Neural progenitor cell (in vitro differentiated cells): ENCODE data around the gene DYRK2. TPM values are rescaled to one million over a fixed set of nuclear protein-coding genes. Genes with fewer than 3 reads are reported as not detected.

Experiments used
- DNase-seq: peaks from one replicate; pipeline ENCODE4 v3.0.0-alpha.2; 2016; ENCODE audit warnings: low spot score
- H2AFZ ChIP-seq: fragments of 200-600 bp; sonication (generic); replicated peaks from 2 replicates; pipeline ENCODE4 v1.6.1; 2016; ENCODE audit warnings: antibody characterized with exemption
- H3F3A ChIP-seq: fragments of 200-600 bp; sonication (generic); 2 replicates; pipeline ENCODE4 v1.6.1; 2016; ENCODE audit warnings: antibody characterized with exemption, low read depth
- H3K27ac ChIP-seq: fragments of 200-600 bp; sonication (generic); 2 replicates; pipeline ENCODE4 v1.5.1; 2016; ENCODE audit warnings: mild to moderate bottlenecking
- H3K27me3 ChIP-seq: fragments of 200-600 bp; sonication (generic); 2 replicates; pipeline ENCODE4 v1.6.1; 2016; ENCODE audit warnings: mild to moderate bottlenecking, moderate library complexity
- H3K36me3 ChIP-seq: fragments of 200-600 bp; sonication (generic); 2 replicates; pipeline ENCODE4 v1.5.1; 2016
- H3K4me1 ChIP-seq: fragments of 200-600 bp; sonication (generic); 2 replicates; pipeline ENCODE4 v1.6.1; 2016; ENCODE audit warnings: mixed run types
- H3K4me2 ChIP-seq: fragments of 200-600 bp; sonication (generic); 2 replicates; pipeline ENCODE4 v1.6.1; 2016
- H3K4me3 ChIP-seq: fragments of 200-600 bp; sonication (generic); 2 replicates; pipeline ENCODE4 v1.5.1; 2016
- H3K79me2 ChIP-seq: fragments of 200-600 bp; sonication (generic); 2 replicates; pipeline ENCODE4 v1.6.1; 2016; ENCODE audit warnings: low read depth
- H3K9ac ChIP-seq: fragments of 200-600 bp; sonication (generic); 2 replicates; pipeline ENCODE4 v1.6.1; 2016
- H3K9me3 ChIP-seq: fragments of 200-600 bp; sonication (generic); 2 replicates; pipeline ENCODE4 v1.5.1; 2016; ENCODE audit warnings: low read depth
- H4K20me1 ChIP-seq: fragments of 200-600 bp; sonication (generic); 2 replicates; pipeline ENCODE4 v1.6.1; 2016; ENCODE audit warnings: low read depth
- H3K27ac Mint-ChIP-seq: 3 replicates; pipeline ENCODE4 v1.8.0; 2021; ENCODE audit warnings: mixed read lengths
- H3K27me3 Mint-ChIP-seq: 2 replicates; pipeline ENCODE4 v1.8.0; 2022; ENCODE audit warnings: low read depth, mild to moderate bottlenecking, inconsistent platforms, moderate library complexity, mixed read lengths; ENCODE audit not compliant: insufficient read depth
- H3K36me3 Mint-ChIP-seq: 3 replicates; pipeline ENCODE4 v1.8.0; 2021; ENCODE audit warnings: mixed read lengths
- H3K4me1 Mint-ChIP-seq: 3 replicates; pipeline ENCODE4 v1.8.0; 2021; ENCODE audit warnings: mixed read lengths
- H3K4me3 Mint-ChIP-seq: 3 replicates; pipeline ENCODE4 v1.8.0; 2021; ENCODE audit warnings: mild to moderate bottlenecking, moderate library complexity, mixed read lengths
- H3K9me3 Mint-ChIP-seq: 3 replicates; pipeline ENCODE4 v1.8.0; 2020; ENCODE audit warnings: mixed read lengths
- CTCF ChIP-seq: fragments of 200-600 bp; sonication (generic); IDR thresholded peaks from 2 replicates; pipeline ENCODE4 v1.5.1; 2017; ENCODE audit warnings: antibody characterized with exemption, mild to moderate bottlenecking
- EZH2 ChIP-seq: fragments of 200-600 bp; sonication (generic); IDR thresholded peaks from 2 replicates; pipeline ENCODE4 v1.6.1; 2017; ENCODE audit warnings: antibody characterized with exemption, mild to moderate bottlenecking, moderate library complexity
- EZH2phosphoT487 ChIP-seq: fragments of 200-600 bp; sonication (generic); IDR thresholded peaks from 2 replicates; pipeline ENCODE4 v1.6.1; 2017; ENCODE audit warnings: antibody characterized with exemption
- total RNA-seq: library from RNA; depleted of rRNA; stranded (reverse); fragments of >200 nt; gene quantifications from 2 replicates; pipeline ENCODE4 v1.2.3, GENCODE V29; 2015; ENCODE audit warnings: low replicate concordance

The DYRK2 gene
- total RNA-seq, 1 donor from 2014 or later: 29.6 TPM

- DNase-seq: no peak
- Histone ChIP-seq H4K20me1 (no peaks in the 10 kb centered on the region), H3K79me2 (no peaks in the 10 kb centered on the region), H3K4me3 (no peak overlapping the region), H3K27ac (no peak overlapping the region), H3K4me2 (no peak overlapping the region), H3K4me1 (peaks cover 12% of the 10 kb centered on the region), H3F3A (no peaks in the 10 kb centered on the region), H3K36me3 (no peaks in the 10 kb centered on the region), H3K27me3 (no peaks in the 10 kb centered on the region), H3K9ac (no peak overlapping the region), H3K9me3 (no peaks in the 10 kb centered on the region), H2AFZ (no peak overlapping the region)
- Mint-ChIP-seq H3K4me1 (peaks cover 15% of the 10 kb centered on the region), H3K27ac (no peak overlapping the region), H3K36me3 (no peaks in the 10 kb centered on the region), H3K4me3 (no peak overlapping the region), H3K27me3 (peaks cover 7% of the 10 kb centered on the region), H3K9me3 (no peaks in the 10 kb centered on the region)
- TF ChIP-seq EZH2: no peak
These were observed 24.2 kb upstream of the DYRK2 start for GRCh38 chr12:67624355-67624754.

- no peaks in the 10 kb centered on the region for H4K20me1 ChIP-seq
- no peak overlapping the region for H3K4me3 ChIP-seq
- Mint-ChIP-seq H3K4me3 (no peak overlapping the region), H3K9me3 (no peaks in the 10 kb centered on the region), H3K27ac (no peak overlapping the region), H3K27me3 (peaks cover 7% of the 10 kb centered on the region), H3K36me3 (no peaks in the 10 kb centered on the region), H3K4me1 (peaks cover 15% of the 10 kb centered on the region)
- no peaks in the 10 kb centered on the region for H3K36me3 ChIP-seq
- no peaks in the 10 kb centered on the region for H3K9me3 ChIP-seq
- TF ChIP-seq EZH2 (no peak), EZH2phosphoT487 (no peak), CTCF (no peak)
- H2AFZ ChIP-seq: no peak overlapping the region
- H3K79me2 ChIP-seq: no peaks in the 10 kb centered on the region
- H3K9ac ChIP-seq: no peak overlapping the region
- peak; percentile 20 for DNase-seq
- H3K27me3 ChIP-seq: no peaks in the 10 kb centered on the region
- H3K27ac ChIP-seq: no peak overlapping the region
- H3F3A ChIP-seq: no peaks in the 10 kb centered on the region
- peak overlapping the region; percentile 36 for H3K4me2 ChIP-seq
- H3K4me1 ChIP-seq: peaks cover 12% of the 10 kb centered on the region
These were observed 23.5 kb upstream of the DYRK2 start for GRCh38 chr12:67625004-67625403.

- no peaks in the 10 kb centered on the region for H3K9me3 ChIP-seq
- H3K36me3 Mint-ChIP-seq: no peaks in the 10 kb centered on the region
- no peak overlapping the region for H3K27ac ChIP-seq
- H3K27me3 ChIP-seq: no peaks in the 10 kb centered on the region
- H3K79me2 ChIP-seq: no peaks in the 10 kb centered on the region
- TF ChIP-seq CTCF (no peak), EZH2phosphoT487 (no peak), EZH2 (no peak)
- H3K36me3 ChIP-seq: no peaks in the 10 kb centered on the region
- no peaks in the 10 kb centered on the region for H4K20me1 ChIP-seq
- H3K4me2 ChIP-seq: peak overlapping the region; percentile 36
- no peaks in the 10 kb centered on the region for H3F3A ChIP-seq
- H3K4me3 ChIP-seq: no peak overlapping the region
- peaks cover 20% of the 10 kb centered on the region for H3K4me1 ChIP-seq
- peaks cover 20% of the 10 kb centered on the region for H3K4me1 Mint-ChIP-seq
- no peak overlapping the region for H2AFZ ChIP-seq
- H3K27me3 Mint-ChIP-seq: peaks cover 6% of the 10 kb centered on the region
- H3K4me3 Mint-ChIP-seq: no peak overlapping the region
- H3K27ac Mint-ChIP-seq: no peak overlapping the region
- H3K9me3 Mint-ChIP-seq: no peaks in the 10 kb centered on the region
- H3K9ac ChIP-seq: no peak overlapping the region
- DNase-seq: no peak
These were observed 22.4 kb upstream of the DYRK2 start for GRCh38 chr12:67626156-67626555.

- no peaks in the 10 kb centered on the region for H3K27me3 ChIP-seq
- no peaks in the 10 kb centered on the region for H3K36me3 Mint-ChIP-seq
- H3K79me2 ChIP-seq: no peaks in the 10 kb centered on the region
- H3K4me3 Mint-ChIP-seq: no peak overlapping the region
- no peaks in the 10 kb centered on the region for H4K20me1 ChIP-seq
- peak overlapping the region; percentile 76 for H2AFZ ChIP-seq
- no peak overlapping the region for H3K27ac ChIP-seq
- no peak overlapping the region for H3K9ac ChIP-seq
- peak overlapping the region; percentile 72 for H3K27ac Mint-ChIP-seq
- no peak overlapping the region for H3K4me2 ChIP-seq
- TF ChIP-seq CTCF (no peak), EZH2phosphoT487 (no peak), EZH2 (no peak)
- peaks cover 2% of the 10 kb centered on the region for H3K27me3 Mint-ChIP-seq
- H3K4me1 Mint-ChIP-seq: peaks cover 34% of the 10 kb centered on the region
- peak; percentile 8 for DNase-seq
- no peak overlapping the region for H3K4me3 ChIP-seq
- no peaks in the 10 kb centered on the region for H3K9me3 ChIP-seq
- no peaks in the 10 kb centered on the region for H3F3A ChIP-seq
- peaks cover 23% of the 10 kb centered on the region for H3K4me1 ChIP-seq
- no peaks in the 10 kb centered on the region for H3K36me3 ChIP-seq
- no peaks in the 10 kb centered on the region for H3K9me3 Mint-ChIP-seq
These were observed 18.0 kb upstream of the DYRK2 start for GRCh38 chr12:67630373-67631088.
